Caki2 (cell line): ENCODE measurements around the gene SRR. TPM values are rescaled to one million over a fixed set of nuclear protein-coding genes. Genes with fewer than 3 reads are reported as not detected.
A peak's percentile ranks its signal among the peaks of the same experiment; 100 is the strongest.
"Not testable (repeated sequence)": the region's sequence is repeated elsewhere in the genome, so short reads cannot be mapped to it uniquely, and the experiment has no call there.

Experiments used
- DNase-seq: peaks from one replicate; pipeline ENCODE4 v3.0.0-alpha.2; 2015; ENCODE audit warnings: low read depth
- in situ Hi-C: cut with HindIII; loops from 2 replicates; pipeline ENCODE4 v1.10.0; 2016; ENCODE audit warnings: low sequenced_read_pairs, low pct_unique_long_range_greater_than_20kb, mixed read lengths
- total RNA-seq: library from RNA; depleted of rRNA; stranded (reverse); fragments of >200 nt; shearing (Covaris generic); gene quantifications from 2 replicates; pipeline ENCODE4 v1.2.3, GENCODE V29; 2014; ENCODE audit warnings: low replicate concordance; rRNA removed

SRR gene, protein sequence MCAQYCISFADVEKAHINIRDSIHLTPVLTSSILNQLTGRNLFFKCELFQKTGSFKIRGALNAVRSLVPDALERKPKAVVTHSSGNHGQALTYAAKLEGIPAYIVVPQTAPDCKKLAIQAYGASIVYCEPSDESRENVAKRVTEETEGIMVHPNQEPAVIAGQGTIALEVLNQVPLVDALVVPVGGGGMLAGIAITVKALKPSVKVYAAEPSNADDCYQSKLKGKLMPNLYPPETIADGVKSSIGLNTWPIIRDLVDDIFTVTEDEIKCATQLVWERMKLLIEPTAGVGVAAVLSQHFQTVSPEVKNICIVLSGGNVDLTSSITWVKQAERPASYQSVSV
- total RNA-seq, result 7.8 and 28.3 TPM in 2 replicates

DNA sequence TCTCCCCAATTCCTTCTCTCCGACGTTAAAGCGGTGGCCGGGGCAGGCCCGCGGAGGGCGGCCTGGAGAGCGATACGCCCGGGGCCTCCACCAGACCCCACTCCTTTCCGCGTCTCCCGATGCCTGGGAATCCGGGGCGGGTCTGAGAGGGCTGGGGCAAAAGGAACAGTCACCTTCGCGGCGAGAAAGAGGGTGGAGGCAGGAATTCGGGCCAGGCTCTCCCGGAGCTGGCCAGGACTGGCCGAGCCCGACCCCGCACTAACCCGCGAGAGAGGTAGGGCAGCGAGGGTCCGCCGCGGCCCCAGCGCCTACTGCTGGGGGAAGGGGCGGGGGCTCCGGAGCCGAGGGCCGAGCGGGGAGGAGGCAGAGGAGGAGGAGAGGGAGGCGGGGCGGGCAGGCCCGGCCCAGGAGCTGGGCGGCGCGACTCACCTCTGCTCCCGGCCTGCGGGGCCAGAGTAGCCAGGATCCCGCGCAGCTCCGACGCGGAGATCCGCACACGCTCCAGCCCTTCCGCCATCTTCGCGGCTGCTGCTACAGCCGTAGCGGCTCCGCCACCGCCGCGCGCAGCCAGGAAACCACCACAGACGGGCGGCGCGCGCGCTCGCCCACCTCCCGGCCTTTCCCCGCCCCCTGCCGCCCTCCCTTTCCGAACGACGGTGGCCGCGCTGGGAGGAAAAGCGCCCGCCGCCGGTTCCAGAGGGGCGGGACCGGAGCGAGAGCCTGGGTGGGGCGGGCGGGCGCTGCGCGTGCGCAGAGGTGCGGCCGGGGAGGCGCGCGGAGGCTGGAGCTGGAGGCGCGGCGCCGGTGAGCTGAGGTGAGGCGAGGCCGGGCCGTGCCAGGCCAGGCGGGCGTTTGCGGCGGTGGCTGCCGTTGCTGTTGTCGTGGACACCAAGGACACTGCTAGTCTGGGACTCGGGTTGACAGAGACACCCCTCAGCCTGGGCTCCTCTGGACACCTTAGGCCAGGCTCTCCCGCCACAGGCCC lies at the start of gene SRR, which contains the start of gene SMG6:
Gene SRR (plus strand): TSS at position 747 of the 985 bp plus-strand sequence. CDS start 11,611 bp downstream, outside the sequence.
Gene SMG6 (minus strand): TSS at position 582 of the 985 bp plus-strand sequence. CDS start 65 bp downstream, at position 517.
- in situ Hi-C loops, result no loop called here
- peak; percentile 79 for DNase-seq

DNA sequence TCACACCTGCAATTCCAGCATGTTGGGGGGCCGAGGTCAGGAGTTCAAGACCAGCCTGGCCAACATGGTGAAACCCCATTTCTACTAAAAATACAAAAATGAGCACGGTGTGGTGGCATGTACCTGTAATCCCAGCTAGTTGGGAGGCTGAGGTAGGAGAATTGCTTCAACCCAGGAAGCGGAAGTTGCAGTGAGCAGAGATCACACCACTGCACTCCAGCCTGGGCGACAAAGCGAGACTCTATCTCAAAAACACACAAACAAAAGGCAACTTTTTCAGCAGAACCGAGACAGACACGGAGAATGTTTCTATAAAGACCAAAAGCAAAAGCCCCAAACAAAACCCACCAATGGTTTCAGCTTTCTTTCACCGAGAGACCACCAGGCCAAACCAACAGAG lies 44.9 kb upstream of the SRR start:
- in situ Hi-C loops, DNase-seq: not testable (repeated sequence)

DNA sequence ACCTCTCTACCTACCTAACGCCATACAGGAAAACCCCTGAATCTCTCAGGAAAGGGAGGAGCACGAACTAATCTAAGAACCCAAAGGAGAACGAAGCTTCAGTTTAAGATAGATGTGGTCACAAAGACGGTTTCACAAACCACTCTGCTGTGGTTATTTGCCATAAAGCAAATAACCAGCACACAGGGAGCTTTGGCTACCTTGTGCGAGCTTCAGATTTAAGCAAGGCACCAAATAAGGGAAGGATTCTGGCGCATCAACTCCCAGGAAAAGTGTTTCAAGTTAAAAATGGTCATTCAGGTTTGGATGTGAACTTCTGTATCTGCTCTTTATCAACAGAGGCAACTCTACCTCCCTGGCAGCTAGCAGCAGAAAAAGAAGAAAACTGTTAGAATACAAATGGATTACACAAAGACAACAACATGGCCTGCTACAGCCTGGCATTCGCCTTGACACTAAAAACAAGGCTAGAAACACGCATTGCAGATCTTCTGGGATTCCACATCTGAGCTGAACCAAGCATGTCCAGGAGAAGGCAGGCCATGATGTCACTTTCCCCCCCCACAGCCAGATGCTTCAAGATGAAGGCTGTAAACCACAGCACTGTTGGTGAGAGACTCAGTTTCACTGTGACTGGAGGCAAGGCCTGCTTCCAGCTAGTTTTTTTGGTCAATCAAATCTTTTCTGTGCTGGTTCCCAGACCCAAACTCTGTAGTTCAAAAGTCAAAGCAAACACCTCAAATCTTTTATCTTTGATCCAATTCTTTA lies 43.8 kb upstream of the SRR start:
- no peak for DNase-seq
- in situ Hi-C loops, result no loop called here

DNA sequence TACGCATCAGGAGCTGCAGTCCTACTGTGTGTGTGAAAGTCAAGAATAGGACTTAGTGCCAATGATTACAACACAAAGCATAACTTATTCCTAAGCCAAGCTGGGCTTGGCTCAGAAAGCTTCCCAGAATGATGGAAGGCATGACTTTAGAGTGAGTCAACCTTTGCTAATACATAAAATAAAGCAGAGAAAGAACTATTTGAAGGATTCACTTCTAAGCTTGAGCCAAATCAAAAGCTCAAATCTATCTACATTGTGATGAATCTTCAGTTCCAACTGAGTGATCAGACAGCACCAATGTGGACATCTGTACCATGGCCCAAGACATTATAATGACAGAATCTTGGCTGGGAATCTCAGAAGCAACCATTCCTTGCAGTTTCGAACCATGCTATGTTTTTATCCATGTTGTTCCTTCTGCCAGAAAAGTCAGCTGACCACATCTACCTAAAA lies 41.6 kb upstream of the SRR start:
- in situ Hi-C loops, result no loop called here
- no peak for DNase-seq

DNA sequence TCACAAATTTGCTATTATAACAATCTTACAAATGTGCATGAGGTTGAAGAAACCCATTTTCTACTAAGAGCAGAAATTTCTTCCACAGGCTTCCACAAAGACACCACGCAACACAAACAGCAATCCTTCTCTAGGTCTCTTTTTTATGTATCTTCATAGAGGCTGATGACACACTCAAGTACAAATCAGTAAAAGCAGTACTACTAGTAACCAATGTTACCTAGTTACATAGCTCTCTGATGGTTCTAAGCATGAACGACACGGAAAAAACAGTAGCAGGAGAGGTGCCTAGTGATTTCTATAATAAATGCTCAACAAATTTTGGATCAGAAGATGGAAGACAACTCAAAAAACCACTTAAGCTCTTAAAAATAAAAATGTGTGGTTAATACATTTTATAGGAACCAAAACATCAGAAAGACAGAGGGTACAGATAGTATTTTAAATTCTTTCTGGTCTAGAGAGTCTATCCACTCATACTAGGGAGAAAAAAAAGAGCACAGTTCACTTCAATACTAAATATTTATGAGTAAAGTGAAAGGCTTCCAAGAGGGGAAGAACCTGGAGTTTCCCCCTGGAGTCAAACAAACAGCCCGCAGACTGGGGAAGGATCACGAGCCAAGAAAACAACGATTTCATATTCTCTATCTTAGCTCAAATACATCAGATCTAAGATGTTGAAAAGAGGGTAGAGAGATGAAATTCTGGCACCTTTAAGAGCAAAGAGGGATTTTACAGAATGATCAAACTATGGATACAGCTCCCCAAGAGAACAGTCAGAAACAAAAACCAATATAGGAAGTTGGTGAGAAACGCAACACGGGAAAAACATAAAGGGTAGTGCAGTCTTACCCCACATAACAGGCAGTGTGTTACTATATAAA lies 40.3 kb upstream of the SRR start:
- in situ Hi-C loops, result no loop called here
- no peak for DNase-seq

DNA sequence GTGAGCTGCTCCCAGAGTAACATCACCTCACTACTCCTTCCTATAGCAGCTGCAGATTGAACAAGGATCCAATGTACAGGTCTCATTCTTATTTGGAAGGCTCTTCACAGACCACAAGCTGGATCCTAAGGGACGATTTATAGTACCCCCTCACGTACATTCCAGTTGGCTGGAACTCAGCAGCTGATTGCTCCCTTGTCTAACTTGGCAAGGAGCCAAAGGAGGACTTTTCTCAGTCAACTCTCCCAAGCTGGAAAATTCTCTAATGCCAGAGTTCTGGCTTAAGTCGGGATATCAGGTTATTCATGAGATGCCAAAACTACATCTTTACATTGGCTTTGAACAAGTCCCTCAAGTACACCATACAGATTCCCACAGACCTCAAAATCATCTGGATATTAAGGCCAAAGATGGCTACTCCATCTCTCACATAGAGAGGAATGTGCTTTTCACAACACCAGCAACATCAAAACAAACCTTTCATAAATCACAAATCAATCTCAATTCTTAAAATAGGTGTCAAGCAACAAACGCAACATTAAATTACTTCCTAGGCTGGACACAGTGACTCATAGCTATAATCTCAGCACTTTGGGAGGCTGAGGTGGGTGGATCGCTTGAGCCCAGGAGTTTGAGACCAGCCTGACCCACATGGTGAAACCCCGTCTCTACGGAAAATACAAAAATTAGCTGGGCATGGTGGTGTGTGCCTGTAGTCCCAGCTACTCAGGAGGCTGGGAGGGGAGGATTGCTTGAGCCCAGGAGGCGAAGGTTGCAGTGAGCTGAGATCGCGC lies 39.5 kb upstream of the SRR start:
- DNase-seq, result no peak
- in situ Hi-C loops, result no loop called here

DNA sequence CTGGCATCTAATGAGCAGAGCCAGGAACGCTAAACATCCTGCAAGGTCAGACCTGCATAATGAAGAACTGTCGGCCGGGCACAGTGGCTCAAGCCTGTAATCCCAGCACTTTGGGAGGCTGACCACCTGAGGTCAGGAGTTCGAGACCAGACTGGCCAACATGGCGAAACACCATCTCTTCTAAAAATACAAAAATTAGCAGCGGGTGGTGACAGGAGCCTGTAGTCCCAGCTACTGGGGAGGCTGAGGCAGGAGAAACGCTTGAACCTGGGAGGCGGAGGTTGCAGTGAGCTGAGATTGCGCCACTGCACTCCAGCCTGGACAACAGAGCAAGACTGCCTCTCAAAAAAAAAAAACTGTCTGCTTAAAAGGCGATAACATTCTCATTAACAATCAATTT lies 38.6 kb upstream of the SRR start:
- in situ Hi-C loops, DNase-seq: not testable (repeated sequence)

DNA sequence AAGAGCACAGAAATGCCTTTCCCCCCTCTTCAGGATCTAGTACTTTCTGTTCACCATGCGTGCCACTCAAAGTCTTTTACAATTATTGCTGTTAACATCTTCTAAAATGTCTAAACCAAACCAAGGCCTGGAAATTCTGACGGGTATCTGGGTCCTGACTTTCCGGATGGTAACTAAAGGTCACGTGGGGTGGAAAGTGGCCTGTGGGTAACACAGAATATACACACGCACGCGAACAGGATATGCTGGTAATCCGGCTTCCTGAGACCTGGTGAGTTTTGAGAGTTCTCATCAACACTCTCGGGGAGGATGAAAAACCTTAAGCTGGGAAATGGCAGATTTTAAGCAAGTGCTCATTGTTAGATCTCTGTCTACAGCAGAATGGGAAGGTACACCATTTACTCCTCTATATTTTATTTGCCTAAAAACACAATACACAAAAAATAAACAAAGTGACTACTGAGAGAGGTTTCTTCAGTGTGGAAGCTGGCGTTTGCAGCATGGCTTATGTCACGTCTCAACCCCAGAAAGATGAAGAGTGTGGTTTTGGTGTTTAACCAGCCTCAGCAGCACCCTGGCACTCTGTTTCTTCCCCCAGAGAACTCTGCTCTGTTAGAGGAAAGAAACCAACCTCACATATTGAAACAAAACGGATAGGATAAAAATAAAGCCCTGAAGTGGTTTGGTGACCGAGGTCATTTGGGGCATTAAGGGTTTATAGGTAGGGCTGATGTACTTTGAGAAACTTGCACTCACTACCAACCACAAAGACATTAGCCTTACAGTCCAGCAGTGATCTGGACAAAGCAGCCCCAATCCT lies 37.5 kb upstream of the SRR start:
- no peak for DNase-seq
- in situ Hi-C loops, result no loop called here

DNA sequence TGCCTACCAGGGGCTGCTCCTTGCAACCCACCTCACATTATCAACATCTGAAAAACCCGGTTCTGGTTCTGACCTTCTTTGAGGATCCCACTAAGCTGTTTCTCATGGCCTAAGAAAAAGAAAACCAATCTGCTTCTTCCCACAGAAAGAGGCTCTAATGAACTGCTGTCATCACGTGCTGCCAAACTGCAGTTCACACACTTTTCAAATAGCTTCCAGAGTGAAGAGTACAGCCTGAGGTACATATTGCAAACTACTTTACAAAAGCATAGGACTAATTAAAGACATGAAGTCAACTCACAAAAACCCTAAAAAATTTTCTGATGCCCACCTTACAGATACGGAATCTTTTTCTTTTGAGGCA lies 36.9 kb upstream of the SRR start:
- DNase-seq, result no peak
- in situ Hi-C loops, result no loop called here

DNA sequence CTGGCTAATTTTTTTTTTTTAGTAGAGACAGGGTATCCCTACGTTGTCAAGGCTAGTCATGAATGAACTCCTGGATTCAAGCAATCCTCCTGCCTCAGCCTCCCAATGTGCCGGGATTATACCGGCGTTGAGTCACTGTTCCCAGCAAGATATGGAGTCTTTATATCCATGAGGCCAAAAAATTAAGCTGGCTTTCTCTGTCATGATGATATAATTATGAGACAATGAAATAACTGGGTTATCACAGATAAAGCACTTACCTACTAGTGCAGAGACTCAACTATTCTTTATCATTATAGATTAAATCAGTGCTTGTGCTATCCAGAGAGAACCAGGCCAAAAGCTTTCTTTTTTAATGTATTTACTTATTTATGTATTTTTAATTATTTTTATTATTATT lies 36.4 kb upstream of the SRR start:
- in situ Hi-C loops, result no loop called here
- no peak for DNase-seq

DNA sequence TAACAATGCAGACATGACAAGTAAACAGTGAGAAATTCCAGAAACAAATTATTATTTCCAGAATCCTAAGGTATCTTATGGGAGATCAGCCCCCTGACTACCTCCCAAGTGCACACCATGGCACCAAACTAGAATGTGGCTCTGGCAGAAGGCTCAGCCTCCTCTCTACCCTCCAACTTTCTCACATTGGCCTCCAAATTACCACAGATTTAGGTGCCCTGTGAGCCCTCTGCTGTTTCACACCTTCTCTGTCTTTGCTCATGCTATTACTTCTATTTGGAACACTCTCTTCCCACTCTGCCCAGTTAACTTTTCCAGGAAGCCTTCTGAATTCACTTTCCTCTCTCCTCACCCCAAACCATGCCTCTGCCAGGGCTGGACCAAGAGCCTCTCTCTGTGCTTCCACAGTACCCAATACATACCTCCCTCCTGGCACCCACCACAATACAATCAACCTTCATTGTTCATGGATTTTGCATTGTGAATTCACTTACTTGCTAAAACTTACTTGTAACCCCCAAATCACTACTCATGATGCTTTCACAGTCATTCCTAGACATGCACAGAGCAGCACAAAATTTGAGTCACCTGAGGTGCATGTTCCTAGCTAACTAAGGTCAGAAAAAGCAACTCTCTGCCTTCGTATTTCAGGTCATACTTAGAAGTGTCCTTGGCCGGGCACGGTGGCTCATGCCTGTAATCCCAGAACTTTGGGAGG lies 31.6 kb upstream of the SRR start:
- in situ Hi-C loops, result no loop called here

DNA sequence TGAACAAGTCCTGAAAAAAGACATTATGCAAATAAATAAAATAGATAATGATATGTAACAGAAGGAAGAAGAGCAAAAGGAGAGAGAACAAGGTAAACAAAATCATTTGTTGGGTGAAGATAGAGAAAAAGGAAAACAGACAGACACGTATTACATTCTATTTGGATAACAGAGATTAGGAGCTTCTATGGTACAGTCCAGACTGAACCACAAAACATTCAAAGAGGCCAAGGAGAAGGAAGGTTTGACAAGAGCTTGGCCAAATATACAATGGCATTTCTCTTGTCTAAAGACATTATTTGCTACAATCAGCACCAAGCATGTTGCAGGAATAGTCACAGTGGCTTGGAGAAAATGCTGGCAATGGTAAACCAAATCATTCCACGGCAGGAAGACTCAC lies 29.3 kb upstream of the SRR start:
- in situ Hi-C loops, result no loop called here
- DNase-seq, result no peak

More for the DNA sequence above, 31.6 kb upstream of the SRR start:
- DNase-seq, result no peak

DNA sequence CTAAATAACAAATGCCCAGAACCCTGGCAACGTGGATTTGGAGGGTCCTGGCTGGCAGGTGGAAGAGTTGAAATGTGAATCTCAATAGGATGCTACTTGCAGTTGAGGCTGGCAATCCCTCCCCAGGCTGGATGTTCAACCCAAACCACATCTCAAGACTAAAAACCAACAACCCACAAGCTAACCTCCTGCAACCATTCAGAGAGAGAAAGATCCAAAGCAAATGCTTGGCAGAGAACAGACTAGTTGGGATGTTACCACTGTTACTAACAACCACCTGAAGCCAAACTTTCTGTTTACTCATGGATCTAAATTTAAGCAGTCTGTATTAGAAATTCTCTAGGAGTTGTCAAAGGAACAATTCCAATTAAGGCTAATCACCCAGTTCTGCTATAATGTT lies 28.0 kb upstream of the SRR start:
- in situ Hi-C loops, result no loop called here
- DNase-seq, result no peak

DNA sequence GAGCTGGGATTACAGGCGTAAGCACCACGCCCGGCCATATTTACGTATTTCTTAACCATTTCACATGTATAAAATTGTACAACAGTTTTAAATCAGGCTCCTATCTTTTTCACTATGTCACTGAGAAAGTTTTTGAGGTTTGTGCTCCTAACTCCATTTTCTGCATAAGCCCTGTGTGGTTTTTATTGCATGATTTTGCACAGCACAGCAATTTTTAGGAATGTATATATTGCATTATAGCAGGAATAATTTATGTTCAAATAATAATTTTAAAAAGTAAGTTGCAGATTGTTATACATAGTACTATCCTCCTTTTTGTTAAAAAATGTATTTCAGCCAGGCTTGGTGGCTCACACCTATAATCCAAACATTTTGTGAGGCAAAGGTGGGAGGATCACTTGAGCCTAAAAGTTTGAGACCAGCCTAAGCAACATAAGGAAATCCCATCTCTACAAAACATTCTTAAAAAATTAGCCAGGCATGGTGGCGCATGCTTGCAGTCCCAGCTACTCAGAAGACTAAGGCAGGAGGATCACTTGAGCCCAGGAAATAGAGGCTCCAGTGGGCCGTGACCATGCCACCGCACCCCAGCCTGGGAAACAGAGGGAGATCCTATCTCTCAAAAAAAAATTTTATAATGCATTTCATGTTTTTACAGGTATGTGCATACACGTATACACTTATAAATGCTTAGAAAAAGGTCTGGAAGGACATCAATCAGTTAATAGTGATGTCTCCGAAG lies 26.1 kb upstream of the SRR start:
- DNase-seq, result no peak
- in situ Hi-C loops, result no loop called here

DNA sequence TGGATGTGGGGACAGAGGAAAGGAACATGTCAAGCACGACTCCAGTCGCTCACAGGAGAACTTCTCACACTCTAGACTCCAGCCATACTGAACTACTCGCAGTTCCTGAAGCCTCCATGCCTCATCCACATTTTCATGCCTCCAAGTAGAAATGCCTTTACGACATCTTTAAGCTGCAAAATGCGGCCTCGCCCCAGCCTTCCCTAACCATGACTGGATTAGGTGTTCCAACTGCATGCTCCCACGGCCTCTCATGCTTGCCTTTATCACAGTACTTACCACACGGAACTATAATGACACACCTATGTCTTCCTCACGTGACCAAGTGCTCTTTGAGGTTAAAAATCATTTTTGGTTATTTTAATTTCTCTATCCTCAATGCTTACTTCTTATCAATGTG lies 24.0 kb upstream of the SRR start:
- no peak for DNase-seq
- in situ Hi-C loops, result no loop called here
